Uterus (tissue), 2 donors: ENCODE results near the gene NCKAP1.

Experiments
- CTCF ChIP-seq, 4 experiments: fragments of 200-600 bp in 2 of 4; fragments of 450-650 bp in 2 of 4; sonication (generic) in 2 of 4; IDR thresholded peaks; one replicate each; pipeline ENCODE4 v1.5.1; 2016 to 2019; ENCODE audit warnings: antibody characterized with exemption in 4 of 4, mild to moderate bottlenecking in 2 of 4, moderate library complexity in 1 of 4
- POLR2A ChIP-seq, 2 donors: fragments of 450-650 bp; IDR thresholded peaks; one replicate each; pipeline ENCODE4 v1.6.1; 2016; ENCODE audit warnings: antibody characterized with exemption in 2 of 2, mild to moderate bottlenecking in 1 of 2, moderate library complexity in 1 of 2

DNA sequence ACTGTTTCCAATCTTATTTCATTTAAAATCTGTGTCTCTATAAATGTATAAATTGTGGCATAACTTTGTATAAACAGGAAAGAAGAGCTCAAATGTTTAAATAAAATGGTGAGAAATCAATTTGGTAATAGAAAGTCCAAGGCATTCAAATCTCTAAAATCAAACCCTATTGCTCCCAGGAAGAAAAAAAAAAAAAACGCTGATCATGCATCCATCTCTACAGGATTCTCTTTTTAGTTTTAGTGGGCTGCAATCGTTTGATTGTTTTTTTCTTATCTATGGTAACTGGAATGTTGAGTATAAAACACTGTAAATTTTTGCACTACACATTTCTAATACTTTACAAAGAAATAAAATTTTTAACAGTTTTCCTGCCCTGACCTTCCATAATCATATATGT is 75.6 kb downstream of the NCKAP1 start:
- TF ChIP-seq CTCF (IDR thresholded peaks at IDR 0.05) (no peak), POLR2A (IDR thresholded peaks at IDR 0.05) (no peak)
